GM13977 (cell line): ENCODE measurements around the gene ST6GALNAC3.

Experiments used
- DNase-seq: peaks from one replicate; pipeline ENCODE4 v3.0.0; 2012; ENCODE audit warnings: low spot score
- in situ Hi-C: fragments of 300-500 bp; cut with MboI; formaldehyde crosslinking; loops from one replicate; pipeline ENCODE4 v1.12.0; 2022; ENCODE audit warnings: low sequenced_read_pairs, low pct_unique_long_range_greater_than_20kb, mixed read lengths, inconsistent platforms; ENCODE audit not compliant: unreplicated experiment
- TF ChIP-seq, protein P1 (sequence below): IDR thresholded peaks from 2 replicates; pipeline ENCODE4 v1.5.1; 2012; ENCODE audit warnings: mild to moderate bottlenecking, control low read depth; ENCODE audit not compliant: insufficient read depth; ENCODE audit errors: extremely low read depth, missing control alignments

ST6GALNAC3 gene

GRCh38 chr1:76294482-76295194 lies 220.1 kb downstream of the ST6GALNAC3 start:
- TF ChIP-seq, protein P1, sequence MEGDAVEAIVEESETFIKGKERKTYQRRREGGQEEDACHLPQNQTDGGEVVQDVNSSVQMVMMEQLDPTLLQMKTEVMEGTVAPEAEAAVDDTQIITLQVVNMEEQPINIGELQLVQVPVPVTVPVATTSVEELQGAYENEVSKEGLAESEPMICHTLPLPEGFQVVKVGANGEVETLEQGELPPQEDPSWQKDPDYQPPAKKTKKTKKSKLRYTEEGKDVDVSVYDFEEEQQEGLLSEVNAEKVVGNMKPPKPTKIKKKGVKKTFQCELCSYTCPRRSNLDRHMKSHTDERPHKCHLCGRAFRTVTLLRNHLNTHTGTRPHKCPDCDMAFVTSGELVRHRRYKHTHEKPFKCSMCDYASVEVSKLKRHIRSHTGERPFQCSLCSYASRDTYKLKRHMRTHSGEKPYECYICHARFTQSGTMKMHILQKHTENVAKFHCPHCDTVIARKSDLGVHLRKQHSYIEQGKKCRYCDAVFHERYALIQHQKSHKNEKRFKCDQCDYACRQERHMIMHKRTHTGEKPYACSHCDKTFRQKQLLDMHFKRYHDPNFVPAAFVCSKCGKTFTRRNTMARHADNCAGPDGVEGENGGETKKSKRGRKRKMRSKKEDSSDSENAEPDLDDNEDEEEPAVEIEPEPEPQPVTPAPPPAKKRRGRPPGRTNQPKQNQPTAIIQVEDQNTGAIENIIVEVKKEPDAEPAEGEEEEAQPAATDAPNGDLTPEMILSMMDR, result no peak
- DNase-seq, result peak; percentile 36
- in situ Hi-C loops, result no loop called here

DNA sequence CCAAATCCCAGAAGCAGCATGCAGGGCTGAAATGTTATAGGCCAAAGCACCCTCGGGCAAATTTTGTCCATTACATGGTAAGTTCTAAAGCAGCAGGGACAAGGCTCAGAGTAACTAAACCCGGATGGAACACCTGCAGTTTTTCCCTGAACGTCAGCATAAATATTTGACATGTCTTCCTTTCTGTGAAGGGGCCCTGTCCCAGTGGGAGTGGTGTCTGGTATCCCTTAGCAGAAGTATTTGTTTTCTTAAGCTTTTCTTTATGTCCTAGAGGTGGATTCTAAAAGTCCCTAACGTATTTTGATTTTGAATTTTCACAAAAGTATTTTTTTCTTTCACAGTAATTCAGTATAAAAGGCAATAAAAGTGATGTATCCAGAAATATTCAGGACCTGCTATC lies 223.9 kb downstream of the ST6GALNAC3 start:
- DNase-seq, result no peak
- TF ChIP-seq, protein P1, result no peak
- in situ Hi-C loops, result no loop called here

- in situ Hi-C loops, result no loop called here
- TF ChIP-seq, protein P1, result no peak
- DNase-seq, result no peak
Measured at GRCh38 chr1:76299036-76299435, 224.5 kb downstream of the ST6GALNAC3 start.

- no peak for DNase-seq
- in situ Hi-C loops, result no loop called here
- TF ChIP-seq, protein P1, result no peak
Measured at GRCh38 chr1:76300556-76300955, 226.0 kb downstream of the ST6GALNAC3 start.

- TF ChIP-seq, protein P1, result no peak
- in situ Hi-C loops, result no loop called here
- DNase-seq, result no peak
Measured at GRCh38 chr1:76302711-76303339, 228.3 kb downstream of the ST6GALNAC3 start.

GRCh38 chr1:76303340-76303717 lies 228.8 kb downstream of the ST6GALNAC3 start:
- TF ChIP-seq, protein P1, result no peak
- in situ Hi-C loops, result no loop called here
- no peak for DNase-seq
